IPS-18c (cell line): ENCODE measurements around the gene FAF1.
A peak's percentile ranks its signal among the peaks of the same experiment; 100 is the strongest.

ENCODE experiments used
- H3K4me3 ChIP-seq: 2 replicates; pipeline ENCODE4 v1.7.0; 2013; ENCODE audit warnings: low read depth, mild to moderate bottlenecking, low read length, moderate library complexity; ENCODE audit not compliant: insufficient read depth
- H3K9me3 ChIP-seq: one replicate; pipeline ENCODE4 v1.6.1; 2013; ENCODE audit warnings: mild to moderate bottlenecking, low read length, moderate library complexity; ENCODE audit not compliant: control insufficient read depth, insufficient read depth

The FAF1 gene

GRCh38 chr1:50980505-50980904 is 20.4 kb upstream of the FAF1 start:
- no peak overlapping the region for H3K4me3 ChIP-seq
- no peaks in the 10 kb centered on the region for H3K9me3 ChIP-seq

GRCh38 chr1:50979937-50980336 is 19.9 kb upstream of the FAF1 start:
- no peak overlapping the region for H3K4me3 ChIP-seq
- no peaks in the 10 kb centered on the region for H3K9me3 ChIP-seq

GRCh38 chr1:50978852-50979781 is 19.1 kb upstream of the FAF1 start:
- Histone ChIP-seq H3K9me3 (no peaks in the 10 kb centered on the region), H3K4me3 (no peak overlapping the region)

- Histone ChIP-seq H3K9me3 (no peaks in the 10 kb centered on the region), H3K4me3 (peak overlapping the region; percentile 65)
Measured at GRCh38 chr1:50978144-50978851, 18.2 kb upstream of the FAF1 start.

- H3K9me3 ChIP-seq = no peaks in the 10 kb centered on the region
- H3K4me3 ChIP-seq = peak overlapping the region; percentile 65
Measured at GRCh38 chr1:50977575-50978143, 17.6 kb upstream of the FAF1 start.

- H3K9me3 ChIP-seq = no peaks in the 10 kb centered on the region
Measured at GRCh38 chr1:50976890-50977574, 17.0 kb upstream of the FAF1 start.

GRCh38 chr1:50976111-50976889 is 16.2 kb upstream of the FAF1 start:
- Histone ChIP-seq H3K4me3 (peak overlapping the region; percentile 4; the same call in 1 of the 2 replicates), H3K9me3 (no peaks in the 10 kb centered on the region)

More at GRCh38 chr1:50976890-50977574, 17.0 kb upstream of the FAF1 start:
- H3K4me3 ChIP-seq = peak overlapping the region; percentile 65; the same call in 1 of the 2 replicates

- Histone ChIP-seq H3K4me3 (no peak overlapping the region), H3K9me3 (no peaks in the 10 kb centered on the region)
Measured at GRCh38 chr1:50975436-50975835, 15.4 kb upstream of the FAF1 start.

GRCh38 chr1:50974618-50974935 is 14.5 kb upstream of the FAF1 start:
- Histone ChIP-seq H3K4me3 (no peak overlapping the region), H3K9me3 (no peaks in the 10 kb centered on the region)

GRCh38 chr1:50973875-50974617 is 14.0 kb upstream of the FAF1 start:
- Histone ChIP-seq H3K4me3 (no peak overlapping the region), H3K9me3 (no peaks in the 10 kb centered on the region)

- Histone ChIP-seq H3K4me3 (no peak overlapping the region), H3K9me3 (no peaks in the 10 kb centered on the region)
Measured at GRCh38 chr1:50973255-50973654, 13.2 kb upstream of the FAF1 start.

- Histone ChIP-seq H3K4me3 (no peak overlapping the region), H3K9me3 (no peaks in the 10 kb centered on the region)
Measured at GRCh38 chr1:50972766-50973165, 12.7 kb upstream of the FAF1 start.

- Histone ChIP-seq H3K9me3 (no peaks in the 10 kb centered on the region), H3K4me3 (no peak overlapping the region)
Measured at GRCh38 chr1:50971748-50972305, 11.8 kb upstream of the FAF1 start.

GRCh38 chr1:50970931-50971582 is 11.0 kb upstream of the FAF1 start:
- Histone ChIP-seq H3K9me3 (no peaks in the 10 kb centered on the region), H3K4me3 (no peak overlapping the region)

- no peak overlapping the region for H3K4me3 ChIP-seq
- H3K9me3 ChIP-seq = no peaks in the 10 kb centered on the region
Measured at GRCh38 chr1:50970509-50970887, 10.4 kb upstream of the FAF1 start.
